ENCODE measurements around the gene SPINK7. TPM values are rescaled to one million over a fixed set of nuclear protein-coding genes. Genes with fewer than 3 reads are reported as not detected.

The SPINK7 gene
- total RNA-seq, 3 donors from 2014 or later (not counting 1 experiment from before 2014, with no cell fraction given): not detected

GRCh38 chr5:148309019-148309418 is 3.2 kb upstream of the SPINK7 start:
- H3K36me3 ChIP-seq (ENCODE audit: control insufficient read depth, insufficient read depth, low read length): no peaks in the 10 kb centered on the region
- Mint-ChIP-seq H3K4me1 (no peaks in the 10 kb centered on the region), H3K36me3 (no peaks in the 10 kb centered on the region), H3K4me3 (no peak overlapping the region), H3K27ac (no peak overlapping the region), H3K27me3 (ENCODE audit: low read depth in 2 of 2) (peaks cover 0 to 6% of the 10 kb centered on the region in 2 donors), H3K9me3 (peaks cover 2 to 7% of the 10 kb centered on the region in 2 donors)
- no peak overlapping the region for H3K4me3 ChIP-seq (ENCODE audit: low read length)
- ATAC-seq (no peak), DNase-seq (no peak)
- no peak for TF ChIP-seq CTCF (IDR thresholded peaks at IDR 0.05)
- no peaks in the 10 kb centered on the region for H3K9me3 ChIP-seq (ENCODE audit: control insufficient read depth, insufficient read depth, low read length)
- 77% methylated on average over 3 of the region's 3 CpGs for WGBS (ENCODE audit: insufficient coverage)
- intact Hi-C loops (cut with micrococcal nuclease): no loop called here
- H3K27me3 ChIP-seq (ENCODE audit: control insufficient read depth, insufficient read depth, low read length): no peaks in the 10 kb centered on the region
- no peaks in the 10 kb centered on the region for H3K4me1 ChIP-seq (ENCODE audit: control insufficient read depth, insufficient read depth, low read length)
- H3K27ac ChIP-seq (ENCODE audit: low read length): no peak overlapping the region

- Mint-ChIP-seq H3K36me3 (no peaks in the 10 kb centered on the region), H3K4me3 (no peak overlapping the region), H3K27me3 (ENCODE audit: low read depth in 2 of 2) (peaks cover 0 to 6% of the 10 kb centered on the region in 2 donors), H3K4me1 (no peaks in the 10 kb centered on the region), H3K27ac (no peak overlapping the region), H3K9me3 (peaks cover 2 to 7% of the 10 kb centered on the region in 2 donors)
- Histone ChIP-seq H3K9me3 (ENCODE audit: control insufficient read depth, insufficient read depth, low read length) (no peaks in the 10 kb centered on the region), H3K4me1 (ENCODE audit: control insufficient read depth, insufficient read depth, low read length) (no peaks in the 10 kb centered on the region), H3K36me3 (ENCODE audit: control insufficient read depth, insufficient read depth, low read length) (no peaks in the 10 kb centered on the region), H3K4me3 (ENCODE audit: low read length) (no peak overlapping the region), H3K27ac (ENCODE audit: low read length) (no peak overlapping the region), H3K27me3 (ENCODE audit: control insufficient read depth, insufficient read depth, low read length) (no peaks in the 10 kb centered on the region)
- intact Hi-C loops (cut with micrococcal nuclease): no loop called here
- ATAC-seq (no peak), DNase-seq (no peak)
- no peak for TF ChIP-seq CTCF (IDR thresholded peaks at IDR 0.05)
Observed at GRCh38 chr5:148309746-148310145, 2.5 kb upstream of the SPINK7 start.

- no peaks in the 10 kb centered on the region for H3K36me3 ChIP-seq (ENCODE audit: control insufficient read depth, insufficient read depth, low read length)
- H3K36me3 Mint-ChIP-seq: no peaks in the 10 kb centered on the region
- no peaks in the 10 kb centered on the region for H3K27me3 ChIP-seq (ENCODE audit: control insufficient read depth, insufficient read depth, low read length)
- DNase-seq (no peak), ATAC-seq (no peak)
- peaks cover 2 to 7% of the 10 kb centered on the region in 2 donors for H3K9me3 Mint-ChIP-seq
- no peak overlapping the region for H3K27ac ChIP-seq (ENCODE audit: low read length)
- no peak for TF ChIP-seq CTCF (IDR thresholded peaks at IDR 0.05)
- intact Hi-C loops (cut with micrococcal nuclease): no loop called here
- H3K27me3 Mint-ChIP-seq (ENCODE audit: low read depth in 2 of 2): peaks cover 0 to 10% of the 10 kb centered on the region in 2 donors
- no peaks in the 10 kb centered on the region for H3K9me3 ChIP-seq (ENCODE audit: control insufficient read depth, insufficient read depth, low read length)
- WGBS (ENCODE audit: insufficient coverage): 43% methylated on average over 1 of the region's 3 CpGs
- H3K4me1 Mint-ChIP-seq: no peaks in the 10 kb centered on the region
- H3K4me3 ChIP-seq (ENCODE audit: low read length): no peak overlapping the region
- H3K27ac Mint-ChIP-seq: no peak overlapping the region
- H3K4me3 Mint-ChIP-seq: no peak overlapping the region
- H3K4me1 ChIP-seq (ENCODE audit: control insufficient read depth, insufficient read depth, low read length): no peaks in the 10 kb centered on the region
Observed at GRCh38 chr5:148311484-148311883, 739 bp upstream of the SPINK7 start.

- no peak overlapping the region for H3K4me3 ChIP-seq (ENCODE audit: low read length)
- no peaks in the 10 kb centered on the region for H3K4me1 Mint-ChIP-seq
- no peaks in the 10 kb centered on the region for H3K27me3 ChIP-seq (ENCODE audit: control insufficient read depth, insufficient read depth, low read length)
- peaks cover 0 to 4% of the 10 kb centered on the region in 2 donors for H3K27me3 Mint-ChIP-seq (ENCODE audit: low read depth in 2 of 2)
- H3K9me3 Mint-ChIP-seq: peaks cover 0 to 6% of the 10 kb centered on the region in 2 donors
- H3K36me3 ChIP-seq (ENCODE audit: control insufficient read depth, insufficient read depth, low read length): no peaks in the 10 kb centered on the region
- TF ChIP-seq CTCF (IDR thresholded peaks at IDR 0.05): no peak
- H3K27ac Mint-ChIP-seq: no peak overlapping the region
- WGBS (ENCODE audit: insufficient coverage): no CpG with 5 or more reads among the region's 2 CpGs
- intact Hi-C loops (cut with micrococcal nuclease): no loop called here
- peak in 1 of 2 donors; percentile 10 for DNase-seq
- H3K9me3 ChIP-seq (ENCODE audit: control insufficient read depth, insufficient read depth, low read length): no peaks in the 10 kb centered on the region
- ATAC-seq: no peak
- H3K4me3 Mint-ChIP-seq: no peak overlapping the region
- no peaks in the 10 kb centered on the region for H3K36me3 Mint-ChIP-seq
- no peaks in the 10 kb centered on the region for H3K4me1 ChIP-seq (ENCODE audit: control insufficient read depth, insufficient read depth, low read length)
- no peak overlapping the region for H3K27ac ChIP-seq (ENCODE audit: low read length)
Observed at GRCh38 chr5:148314187-148314586, 2.0 kb downstream of the SPINK7 start.

All from natural killer cell (primary cell).